OCI-LY7 (cell line): ENCODE data around the gene RNF40. TPM values are rescaled to one million over a fixed set of nuclear protein-coding genes. Genes with fewer than 3 reads are reported as not detected.

ENCODE experiments used
- BruUV-seq: library from RNA; stranded (reverse); fragments of 400-500 nt; replicated peaks from 2 replicates; lab custom pipeline; 2021; lab: Mats Ljungman, UMichigan
- CTCF ChIA-PET: fragments of 300-600 bp; sonication (Branson Sonifier 250); formaldehyde crosslinking; loops from one replicate; lab custom pipeline; 2022; ENCODE audit warnings: antibody characterized with exemption; ENCODE audit not compliant: unreplicated experiment; lab: Charles Lee
- POLR2A ChIA-PET: fragments of 300-600 bp; sonication (Branson Sonifier 250); formaldehyde crosslinking; loops from one replicate; lab custom pipeline; 2022; ENCODE audit warnings: antibody characterized with exemption; lab: Charles Lee
- DNase-seq: peaks from one replicate; pipeline ENCODE4 v3.0.0-alpha.2; 2015; ENCODE audit warnings: low spot score
- H2AFZ ChIP-seq: fragments of 200-600 bp; sonication (generic), shearing (Covaris generic); 2 replicates; pipeline ENCODE4 v1.6.1; 2014; ENCODE audit warnings: mild to moderate bottlenecking, antibody characterized with exemption, low read length, moderate library complexity
- H3K27ac ChIP-seq: fragments of 200-600 bp; sonication (generic); 2 replicates; pipeline ENCODE4 v1.5.1; 2014; ENCODE audit warnings: mixed run types, low read depth, mild to moderate bottlenecking, moderate library complexity, low read length, inconsistent platforms; ENCODE audit not compliant: poor library complexity, severe bottlenecking
- H3K36me3 ChIP-seq: fragments of 200-600 bp; sonication (generic); 2 replicates; pipeline ENCODE4 v1.6.1; 2014; ENCODE audit warnings: mild to moderate bottlenecking, antibody characterized with exemption, low read length, moderate library complexity, mixed read lengths; ENCODE audit not compliant: insufficient read depth
- H3K4me1 ChIP-seq: fragments of 200-600 bp; sonication (generic); 2 replicates; pipeline ENCODE4 v1.5.1; 2014; ENCODE audit warnings: mild to moderate bottlenecking, low read length; ENCODE audit not compliant: insufficient read depth, poor library complexity, severe bottlenecking
- H3K4me2 ChIP-seq: fragments of 200-600 bp; sonication (generic); 2 replicates; pipeline ENCODE4 v1.6.1; 2014; ENCODE audit warnings: mild to moderate bottlenecking, low read length
- H3K4me3 ChIP-seq: fragments of 200-600 bp; sonication (generic); 2 replicates; pipeline ENCODE4 v1.5.1; 2014; ENCODE audit warnings: mild to moderate bottlenecking, low read depth, low read length; ENCODE audit not compliant: poor library complexity, severe bottlenecking
- H3K79me2 ChIP-seq: fragments of 200-600 bp; sonication (generic); 2 replicates; pipeline ENCODE4 v1.6.1; 2016; ENCODE audit warnings: low read depth, mild to moderate bottlenecking, low read length, moderate library complexity, mixed read lengths; ENCODE audit not compliant: insufficient read depth
- H3K9me2 ChIP-seq: fragments of 200-600 bp; sonication (generic); 2 replicates; pipeline ENCODE4 v1.6.1; 2016; ENCODE audit warnings: mild to moderate bottlenecking, low read length, mixed read lengths; ENCODE audit not compliant: insufficient read depth
- H3K9me3 ChIP-seq: fragments of 200-600 bp; sonication (generic); 2 replicates; pipeline ENCODE4 v1.6.1; 2014; ENCODE audit warnings: mild to moderate bottlenecking, mixed run types, low read length, mixed read lengths
- H4K20me1 ChIP-seq: fragments of 200-600 bp; sonication (generic); 2 replicates; pipeline ENCODE4 v1.6.1; 2014; ENCODE audit warnings: mild to moderate bottlenecking, antibody characterized with exemption, low read length, moderate library complexity, mixed read lengths; ENCODE audit not compliant: insufficient read depth
- EZH2phosphoT487 ChIP-seq: fragments of 200-600 bp; sonication (generic); IDR thresholded peaks from 2 replicates; pipeline ENCODE4 v1.6.1; 2018; ENCODE audit warnings: low read depth, borderline replicate concordance, mild to moderate bottlenecking, mixed run types, antibody characterized with exemption, low read length, moderate library complexity, mixed read lengths
- intact Hi-C: fragments of 100-400 bp; cut with micrococcal nuclease; formaldehyde crosslinking; loops from one replicate; pipeline ENCODE4 v1.10.0; 2022; ENCODE audit not compliant: unreplicated experiment
- total RNA-seq, 2 experiments: library from RNA; depleted of rRNA in 1 of 2; stranded (reverse); fragments of >200 nt in 1 of 2; shearing (Covaris generic) in 1 of 2; gene quantifications; 2 replicates each; pipeline ENCODE4 v1.2.3, GENCODE V29; 2014 to 2022
- TF ChIP-seq, protein P1 (sequence below): fragments of 200-600 bp; sonication (generic); conservative IDR thresholded peaks from 2 replicates; pipeline ENCODE4 v1.5.1; 2014; ENCODE audit warnings: mild to moderate bottlenecking, antibody characterized with exemption, low read length, moderate library complexity, mixed read lengths

Gene RNF40
- total RNA-seq, 2 experiments from 2014 or later, result 70.5 to 108 TPM

DNA sequence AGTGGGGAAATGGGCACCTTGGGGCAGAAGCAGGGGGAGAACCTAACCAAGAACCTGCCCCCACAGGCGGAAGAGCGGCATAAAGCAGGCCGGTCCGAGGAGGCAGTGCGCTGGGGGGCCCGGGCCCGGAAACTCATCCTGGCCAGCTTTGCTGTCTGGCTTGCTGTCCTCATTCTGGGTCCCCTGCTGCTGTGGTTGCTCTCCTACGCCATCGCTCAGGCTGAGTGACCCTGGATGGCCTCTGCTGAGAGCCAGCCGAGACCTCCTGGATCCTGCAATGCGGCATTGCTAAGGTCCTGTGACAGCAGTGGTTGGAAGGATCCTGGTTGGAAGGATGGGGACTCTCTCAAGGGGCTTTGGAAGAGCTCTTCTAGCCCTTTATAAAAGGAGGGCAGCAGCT is 18.4 kb upstream of the RNF40 start:
- Histone ChIP-seq H3K9me2 (no peaks in the 10 kb centered on the region), H3K4me3 (no peak overlapping the region), H2AFZ (no peak overlapping the region), H3K4me2 (no peak overlapping the region), H3K27ac (no peak overlapping the region), H3K4me1 (peaks cover 6% of the 10 kb centered on the region), H3K9me3 (no peaks in the 10 kb centered on the region), H3K79me2 (no peaks in the 10 kb centered on the region), H3K36me3 (peaks cover 59% of the 10 kb centered on the region), H4K20me1 (no peaks in the 10 kb centered on the region)
- no TSS peak for BruUV-seq
- CTCF ChIA-PET, result no interaction called here
- no peak for DNase-seq
- intact Hi-C loops, result no loop called here
- POLR2A ChIA-PET, result interaction anchor here (0.8 kb wide), 1 partner anchor 16 kb away, joined by 3 read pairs; no protein-coding TSS in a partner anchor
- TF ChIP-seq, protein P1, sequence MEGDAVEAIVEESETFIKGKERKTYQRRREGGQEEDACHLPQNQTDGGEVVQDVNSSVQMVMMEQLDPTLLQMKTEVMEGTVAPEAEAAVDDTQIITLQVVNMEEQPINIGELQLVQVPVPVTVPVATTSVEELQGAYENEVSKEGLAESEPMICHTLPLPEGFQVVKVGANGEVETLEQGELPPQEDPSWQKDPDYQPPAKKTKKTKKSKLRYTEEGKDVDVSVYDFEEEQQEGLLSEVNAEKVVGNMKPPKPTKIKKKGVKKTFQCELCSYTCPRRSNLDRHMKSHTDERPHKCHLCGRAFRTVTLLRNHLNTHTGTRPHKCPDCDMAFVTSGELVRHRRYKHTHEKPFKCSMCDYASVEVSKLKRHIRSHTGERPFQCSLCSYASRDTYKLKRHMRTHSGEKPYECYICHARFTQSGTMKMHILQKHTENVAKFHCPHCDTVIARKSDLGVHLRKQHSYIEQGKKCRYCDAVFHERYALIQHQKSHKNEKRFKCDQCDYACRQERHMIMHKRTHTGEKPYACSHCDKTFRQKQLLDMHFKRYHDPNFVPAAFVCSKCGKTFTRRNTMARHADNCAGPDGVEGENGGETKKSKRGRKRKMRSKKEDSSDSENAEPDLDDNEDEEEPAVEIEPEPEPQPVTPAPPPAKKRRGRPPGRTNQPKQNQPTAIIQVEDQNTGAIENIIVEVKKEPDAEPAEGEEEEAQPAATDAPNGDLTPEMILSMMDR, result no peak
- TF ChIP-seq EZH2phosphoT487, result no peak

DNA sequence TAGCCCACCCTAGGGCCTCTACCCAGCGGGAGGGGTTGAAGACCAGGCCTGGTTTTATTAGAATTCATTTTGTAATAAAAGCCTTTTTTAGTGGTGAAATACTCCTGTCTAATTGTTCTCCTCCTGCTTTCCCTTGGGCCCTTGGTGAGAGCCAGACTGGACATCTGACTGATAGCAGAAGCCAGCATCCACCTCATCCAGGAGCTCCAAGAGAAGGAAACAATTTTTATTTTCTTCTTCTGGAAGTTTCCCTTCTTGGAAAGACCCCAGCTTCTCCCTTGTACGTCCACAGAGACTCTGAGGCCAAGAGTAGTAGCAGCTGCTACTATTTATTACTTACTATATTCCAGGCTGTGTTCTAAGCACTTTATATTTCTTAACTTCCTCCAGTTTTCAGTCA is 17.9 kb upstream of the RNF40 start:
- POLR2A ChIA-PET, result interaction anchor here (0.8 kb wide), 1 partner anchor 16 kb away, joined by 3 read pairs; no protein-coding TSS in a partner anchor
- H4K20me1 ChIP-seq, result no peaks in the 10 kb centered on the region
- H3K4me3 ChIP-seq, result no peak overlapping the region
- intact Hi-C loops, result no loop called here
- DNase-seq, result no peak
- TF ChIP-seq EZH2phosphoT487, result no peak
- H3K79me2 ChIP-seq, result no peaks in the 10 kb centered on the region; the same call in 1 of the 2 replicates
- no peak overlapping the region for H2AFZ ChIP-seq
- peaks cover 7% of the 10 kb centered on the region for H3K4me1 ChIP-seq
- no peak overlapping the region for H3K4me2 ChIP-seq
- CTCF ChIA-PET, result no interaction called here
- no TSS peak for BruUV-seq
- H3K9me2 ChIP-seq, result no peaks in the 10 kb centered on the region
- no peaks in the 10 kb centered on the region for H3K9me3 ChIP-seq
- peaks cover 54% of the 10 kb centered on the region for H3K36me3 ChIP-seq
- no peak overlapping the region for H3K27ac ChIP-seq

DNA sequence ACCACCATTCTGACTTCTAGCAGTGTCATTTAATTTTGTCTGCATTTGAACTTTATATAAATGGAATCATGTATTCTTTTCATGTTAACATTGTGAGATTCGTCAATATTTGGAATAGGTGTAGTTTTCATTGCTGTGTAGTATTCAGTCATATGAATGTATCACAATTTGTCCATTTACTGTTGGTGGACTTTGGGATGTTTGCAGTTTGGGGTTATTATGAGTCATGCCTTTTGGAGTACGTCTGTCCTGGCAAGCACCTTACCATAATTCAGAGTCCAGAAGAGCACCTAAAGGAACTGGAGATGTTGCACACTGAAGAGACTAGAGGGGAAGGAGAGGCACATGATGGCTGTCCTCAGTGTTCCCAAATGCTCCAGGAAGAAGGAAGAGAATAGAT is 17.0 kb upstream of the RNF40 start:
- H3K9me2 ChIP-seq, result no peaks in the 10 kb centered on the region
- CTCF ChIA-PET, result no interaction called here
- BruUV-seq, result no TSS peak
- H3K9me3 ChIP-seq, result no peaks in the 10 kb centered on the region
- intact Hi-C loops, result no loop called here
- TF ChIP-seq, protein P1, result no peak
- TF ChIP-seq EZH2phosphoT487, result no peak
- no peak overlapping the region for H2AFZ ChIP-seq
- DNase-seq, result no peak
- POLR2A ChIA-PET, result interaction anchor here (0.6 kb wide), 1 partner anchor 66 kb away, joined by 9 read pairs; no protein-coding TSS in a partner anchor
- H3K79me2 ChIP-seq, result peaks cover 7% of the 10 kb centered on the region
- H3K36me3 ChIP-seq, result peaks cover 46% of the 10 kb centered on the region
- no peaks in the 10 kb centered on the region for H4K20me1 ChIP-seq
- H3K4me2 ChIP-seq, result no peak overlapping the region
- no peak overlapping the region for H3K4me3 ChIP-seq
- H3K27ac ChIP-seq, result no peak overlapping the region
- peaks cover 15% of the 10 kb centered on the region for H3K4me1 ChIP-seq
